H1 (cell line): ENCODE measurements around the gene ZNF212. TPM values are rescaled to one million over a fixed set of nuclear protein-coding genes. Genes with fewer than 3 reads are reported as not detected.

ENCODE experiments used
- ATF3 ChIP-seq: IDR thresholded peaks from 2 replicates; pipeline ENCODE4 v1.6.1; 2011; ENCODE audit warnings: low read depth, mild to moderate bottlenecking, low read length; ENCODE audit not compliant: insufficient read depth
- JUND ChIP-seq: IDR thresholded peaks from 2 replicates; pipeline ENCODE4 v1.6.1; 2011; ENCODE audit warnings: mild to moderate bottlenecking, improper control_type of control experiment, low read length
- polyA plus RNA-seq, 7 experiments: library from polyadenylated mRNA; depleted of rRNA in 3 of 7; stranded (reverse) in 5 of 7; unstranded in 2 of 7; fragments of >200 nt in 5 of 7; fragments of 200-250 nt in 2 of 7; gene quantifications; 1 replicate in 5 of 7; 2 replicates in 1 of 7; 4 replicates in 1 of 7; pipeline versions ENCODE4 v1.2.1 to v1.2.3, GENCODE V29; 2011 to 2013; ENCODE audit warnings: missing spikeins in 2 of 7, mixed read lengths in 2 of 7
- total RNA-seq: library from RNA; stranded (reverse); fragmentation: NEBNext Ultra II Directional; extraction: Animal tissue kit (Norgen Biotek cat#: 25700); gene quantifications from 2 replicates; pipeline ENCODE4 v1.2.1, GENCODE V29; 2021

The ZNF212 gene
- total and polyA plus RNA-seq, 2 of the 8 experiments (the other 6 are each of a cell fraction or from before 2014, with no cell fraction given) = 6.7 to 19.3 TPM

GRCh38 chr7:149302865-149303264, 63.4 kb downstream of the ZNF212 start (continued):
- TF ChIP-seq ATF3 = no peak
- no peak for TF ChIP-seq JUND
